ENCODE measurements around the gene RASD2. TPM values are rescaled to one million over a fixed set of nuclear protein-coding genes. Genes with fewer than 3 reads are reported as not detected.
"Not testable (repeated sequence)": the region's sequence is repeated elsewhere in the genome, so short reads cannot be mapped to it uniquely, and the experiment has no call there.

Gene RASD2
- total RNA-seq: 0.45 TPM

GRCh38 chr22:35540595-35541253 lies at the start of gene RASD2:
Gene RASD2, plus strand, starts transcription at chr22:35540831. Its CDS starts 5,979 bp downstream, at chr22:35546810.
- intact Hi-C loops (cut with DNase I): no loop called here
- ATAC-seq: peak; percentile 20
- no peak for DNase-seq (ENCODE audit: low spot score)

- ATAC-seq; DNase-seq (ENCODE audit: low spot score); intact Hi-C loops (cut with DNase I): not testable (repeated sequence)
Measured at GRCh38 chr22:35491061-35491907, 49.3 kb upstream of the RASD2 start.

GRCh38 chr22:35491908-35492380 lies 48.7 kb upstream of the RASD2 start:
- intact Hi-C loops (cut with DNase I): no loop called here
- no peak for DNase-seq (ENCODE audit: low spot score)
- ATAC-seq: no peak

GRCh38 chr22:35493074-35493473 lies 47.6 kb upstream of the RASD2 start:
- intact Hi-C loops (cut with DNase I): no loop called here
- DNase-seq (ENCODE audit: low spot score) (no peak), ATAC-seq (no peak)

GRCh38 chr22:35495711-35496110 lies 44.9 kb upstream of the RASD2 start:
- intact Hi-C loops (cut with DNase I); ATAC-seq; DNase-seq (ENCODE audit: low spot score): not testable (repeated sequence)

- no peak for ATAC-seq
- intact Hi-C loops (cut with DNase I): no loop called here
- no peak for DNase-seq (ENCODE audit: low spot score)
Measured at GRCh38 chr22:35496768-35497312, 43.8 kb upstream of the RASD2 start.

- DNase-seq (ENCODE audit: low spot score) (no peak), ATAC-seq (no peak)
- intact Hi-C loops (cut with DNase I): no loop called here
Measured at GRCh38 chr22:35498026-35498800, 42.4 kb upstream of the RASD2 start.

GRCh38 chr22:35502836-35503235 lies 37.8 kb upstream of the RASD2 start:
- DNase-seq (ENCODE audit: low spot score) (no peak), ATAC-seq (no peak)
- intact Hi-C loops (cut with DNase I): no loop called here

- DNase-seq (ENCODE audit: low spot score) (no peak), ATAC-seq (no peak)
- intact Hi-C loops (cut with DNase I): no loop called here
Measured at GRCh38 chr22:35505399-35506258, 35.0 kb upstream of the RASD2 start.

- DNase-seq (ENCODE audit: low spot score): no peak
- intact Hi-C loops (cut with DNase I): no loop called here
- no peak for ATAC-seq
Measured at GRCh38 chr22:35506259-35506570, 34.4 kb upstream of the RASD2 start.

GRCh38 chr22:35507851-35508250 lies 32.8 kb upstream of the RASD2 start:
- DNase-seq (ENCODE audit: low spot score); intact Hi-C loops (cut with DNase I); ATAC-seq: not testable (repeated sequence)

- ATAC-seq (no peak), DNase-seq (ENCODE audit: low spot score) (no peak)
- intact Hi-C loops (cut with DNase I): no loop called here
Measured at GRCh38 chr22:35509451-35509850, 31.2 kb upstream of the RASD2 start.

GRCh38 chr22:35509960-35510359 lies 30.7 kb upstream of the RASD2 start:
- ATAC-seq (no peak), DNase-seq (ENCODE audit: low spot score) (no peak)
- intact Hi-C loops (cut with DNase I): no loop called here

GRCh38 chr22:35510481-35510934 lies 30.1 kb upstream of the RASD2 start:
- no peak for DNase-seq (ENCODE audit: low spot score)
- ATAC-seq: no peak
- intact Hi-C loops (cut with DNase I): no loop called here

GRCh38 chr22:35510951-35511350 lies 29.7 kb upstream of the RASD2 start:
- DNase-seq (ENCODE audit: low spot score) (no peak), ATAC-seq (no peak)
- intact Hi-C loops (cut with DNase I): no loop called here

GRCh38 chr22:35514366-35514765 lies 26.3 kb upstream of the RASD2 start:
- ATAC-seq (no peak), DNase-seq (ENCODE audit: low spot score) (no peak)
- intact Hi-C loops (cut with DNase I): no loop called here

- not testable (repeated sequence) for ATAC-seq; DNase-seq (ENCODE audit: low spot score)
- intact Hi-C loops (cut with DNase I): loop anchor here (1.0 kb wide), 1 partner anchor 31 kb away; no protein-coding TSS in a partner anchor
Measured at GRCh38 chr22:35515952-35516351, 24.7 kb upstream of the RASD2 start.

- ATAC-seq (no peak), DNase-seq (ENCODE audit: low spot score) (no peak)
- intact Hi-C loops (cut with DNase I): no loop called here
Measured at GRCh38 chr22:35516723-35517122, 23.9 kb upstream of the RASD2 start.
